GM18508 (cell line): ENCODE results near the gene PIP4K2C.
"Not testable (repeated sequence)": the region's sequence is repeated elsewhere in the genome, so short reads cannot be mapped to it uniquely, and the experiment has no call there.

Experiments used
- ATAC-seq: cut with Tn5 transposase; IDR thresholded peaks from one replicate; pipeline ENCODE4 v1.9.1; 2021; ENCODE audit warnings: moderate number of reproducible peaks; ENCODE audit not compliant: insufficient read depth, unreplicated experiment

Gene PIP4K2C

GRCh38 chr12:57606821-57607220 lies 15.8 kb downstream of the PIP4K2C start:
- no peak for ATAC-seq

- ATAC-seq, result no peak
These were observed 17.1 kb downstream of the PIP4K2C start for GRCh38 chr12:57607958-57608663.

- no peak for ATAC-seq
These were observed 18.2 kb downstream of the PIP4K2C start for GRCh38 chr12:57609101-57609780.

GRCh38 chr12:57609781-57610553 lies 19.0 kb downstream of the PIP4K2C start:
- no peak for ATAC-seq

- no peak for ATAC-seq
These were observed 19.6 kb downstream of the PIP4K2C start for GRCh38 chr12:57610554-57611107.

- no peak for ATAC-seq
These were observed 20.3 kb downstream of the PIP4K2C start, which contains the start of gene ARHGEF25 for GRCh38 chr12:57611108-57611826. TSS of gene ARHGEF25 (plus strand) at chr12:57611435. CDS start at chr12:57611895, 460 bp downstream.

GRCh38 chr12:57611827-57612710 lies 21.1 kb downstream of the PIP4K2C start:
- ATAC-seq, result no peak

GRCh38 chr12:57612711-57613426 lies 21.9 kb downstream of the PIP4K2C start:
- no peak for ATAC-seq

- ATAC-seq, result no peak
These were observed 22.6 kb downstream of the PIP4K2C start for GRCh38 chr12:57613427-57614109.

- peak; percentile 43 for ATAC-seq
These were observed 23.4 kb downstream of the PIP4K2C start for GRCh38 chr12:57614178-57614947.

- no peak for ATAC-seq
These were observed 24.0 kb downstream of the PIP4K2C start for GRCh38 chr12:57614948-57615500.

GRCh38 chr12:57615637-57616036 lies 24.6 kb downstream of the PIP4K2C start:
- no peak for ATAC-seq

GRCh38 chr12:57616383-57617101 lies 25.6 kb downstream of the PIP4K2C start:
- no peak for ATAC-seq

GRCh38 chr12:57617942-57618341 lies 26.9 kb downstream of the PIP4K2C start:
- no peak for ATAC-seq

- not testable (repeated sequence) for ATAC-seq
These were observed 27.4 kb downstream of the PIP4K2C start for GRCh38 chr12:57618431-57618830.

GRCh38 chr12:57618966-57619433 lies 28.0 kb downstream of the PIP4K2C start:
- no peak for ATAC-seq
